Measurements from ENCODE around the gene ITGA2.

- TF ChIP-seq SIN3A (IDR thresholded peaks at IDR 0.05; ENCODE audit: borderline replicate concordance, insufficient read depth, low read length) (no peak), POLR2AphosphoS5 (IDR thresholded peaks at IDR 0.05; ENCODE audit: low read depth, low read length) (no peak), FOXP2 (optimal IDR thresholded peaks at IDR 0.05; ENCODE audit: borderline replicate concordance, extremely low read depth, extremely low read length, insufficient read depth) (no peak), REST (IDR thresholded peaks at IDR 0.05; ENCODE audit: insufficient read depth in 1 of 2, low read depth in 2 of 2, low read length in 2 of 2) (no peak)
Measured at GRCh38 chr5:53037141-53037859, 48.1 kb downstream of the ITGA2 start.

Measured in PFSK-1 (cell line).